Endothelial cell of umbilical vein (primary cell): ENCODE results near the gene EIF4B. TPM values are rescaled to one million over a fixed set of nuclear protein-coding genes. Genes with fewer than 3 reads are reported as not detected.

Experiments
- BruUV-seq: library from RNA; stranded (reverse); fragments of 400-500 nt; replicated peaks from 2 replicates; lab custom pipeline; 2021; lab: Mats Ljungman, UMichigan
- CTCF ChIA-PET: fragments of 300-600, 350-600 bp; sonication (Branson Sonifier 250); formaldehyde crosslinking; loops from one replicate; lab custom pipeline; 2021; ENCODE audit warnings: antibody characterized with exemption, inconsistent platforms; lab: Charles Lee
- POLR2A ChIA-PET: fragments of 300-600, 350-600 bp; sonication (Branson Sonifier 250); formaldehyde crosslinking; loops from one replicate; lab custom pipeline; 2021; ENCODE audit warnings: antibody characterized with exemption, inconsistent platforms; lab: Charles Lee
- DNase-seq: peaks from one replicate; pipeline ENCODE4 v3.0.0-alpha.2; 2011; ENCODE audit warnings: low read depth, low spot score
- FAIRE-seq: peaks from 2 replicates; lab custom pipeline; 2011; peaks lifted over from hg19 to GRCh38; lab: Jason Lieb, UNC
- H2AFZ ChIP-seq: 2 replicates; pipeline ENCODE4 v1.6.0; 2012; ENCODE audit warnings: low read depth, low read length, control low read depth, inconsistent platforms
- H3K27ac ChIP-seq: 2 replicates; pipeline ENCODE4 v1.5.1; 2011; ENCODE audit warnings: low read depth, mild to moderate bottlenecking, control low read depth, low read length, moderate library complexity; ENCODE audit not compliant: insufficient read depth
- H3K27me3 ChIP-seq, 2 experiments: 2 replicates each; pipeline versions ENCODE4 v1.6.0 to v1.6.1; 2011; ENCODE audit warnings: low read length in 2 of 2, mixed read lengths in 1 of 2; ENCODE audit not compliant: control insufficient read depth in 2 of 2, insufficient read depth in 2 of 2
- H3K36me3 ChIP-seq, 2 experiments: 2 replicates in 1 of 2; 3 replicates in 1 of 2; pipeline ENCODE4 v1.5.1; 2011; ENCODE audit warnings: low read length in 2 of 2, mild to moderate bottlenecking in 1 of 2, moderate library complexity in 1 of 2; ENCODE audit not compliant: control insufficient read depth in 2 of 2, insufficient read depth in 2 of 2; ENCODE audit errors: extremely low read depth in 1 of 2
- H3K4me1 ChIP-seq: 3 replicates; pipeline ENCODE4 v1.5.1; 2011; ENCODE audit warnings: mild to moderate bottlenecking, low read length; ENCODE audit not compliant: control insufficient read depth, insufficient read depth; ENCODE audit errors: extremely low read depth
- H3K4me2 ChIP-seq: 2 replicates; pipeline ENCODE4 v1.6.1; 2011; ENCODE audit warnings: low read length, control low read depth, mixed read lengths; ENCODE audit not compliant: insufficient read depth
- H3K4me3 ChIP-seq, 3 experiments: fragments of 200-600 bp in 1 of 3; sonication (generic), shearing (Covaris generic) in 1 of 3; replicated peaks in 1 of 3; 2 replicates each; pipeline ENCODE4 v1.5.1; 2011 to 2016; ENCODE audit warnings: control low read depth in 3 of 3, low read length in 3 of 3, mild to moderate bottlenecking in 2 of 3, inconsistent platforms in 1 of 3, low read depth in 1 of 3, moderate library complexity in 1 of 3; ENCODE audit not compliant: insufficient read depth in 1 of 3
- H3K79me2 ChIP-seq: 2 replicates; pipeline ENCODE4 v1.6.0; 2012; ENCODE audit warnings: low read length, inconsistent platforms; ENCODE audit not compliant: control insufficient read depth, insufficient read depth
- H3K9ac ChIP-seq: replicated peaks from 2 replicates; pipeline ENCODE3; 2011; ENCODE audit warnings: low read length, control low read depth; ENCODE audit not compliant: insufficient read depth; ENCODE audit errors: extremely low read depth
- H3K9me1 ChIP-seq: replicated peaks from 3 replicates; pipeline ENCODE4 v1.6.0; 2011; ENCODE audit warnings: mild to moderate bottlenecking, low read length; ENCODE audit not compliant: control insufficient read depth, insufficient read depth; ENCODE audit errors: extremely low read depth
- H3K9me3 ChIP-seq: replicated peaks from 2 replicates; pipeline ENCODE4 v1.5.1; 2012; ENCODE audit warnings: low read length, inconsistent platforms; ENCODE audit not compliant: control insufficient read depth, insufficient read depth
- H4K20me1 ChIP-seq: replicated peaks from 2 replicates; pipeline ENCODE3; 2011; ENCODE audit warnings: mild to moderate bottlenecking, low read length; ENCODE audit not compliant: control insufficient read depth, insufficient read depth; ENCODE audit errors: extremely low read depth
- CTCF ChIP-seq, 2 donors: IDR thresholded peaks; 1 replicate in 1 of 2; 2 replicates in 1 of 2; pipeline ENCODE4 v1.5.1; 2011; ENCODE audit warnings: low read length in 2 of 2, mild to moderate bottlenecking in 2 of 2, moderate library complexity in 2 of 2, control low read depth in 1 of 2, inconsistent platforms in 1 of 2, low read depth in 1 of 2; ENCODE audit not compliant: insufficient read depth in 1 of 2; ENCODE audit errors: extremely low read depth in 1 of 2
- EZH2 ChIP-seq: IDR thresholded peaks from 2 replicates; pipeline ENCODE4 v1.6.1; 2012; ENCODE audit warnings: borderline replicate concordance, low read depth, mild to moderate bottlenecking, moderate library complexity, low read length, inconsistent platforms; ENCODE audit not compliant: severe bottlenecking
- POLR2AphosphoS5 ChIP-seq: IDR thresholded peaks from 2 replicates; pipeline ENCODE4 v1.6.1; 2012; ENCODE audit warnings: low read depth, mild to moderate bottlenecking, control low read depth, low read length, moderate library complexity; ENCODE audit not compliant: insufficient read depth
- dilution Hi-C: fragments of 300-500 bp; cut with MboI; formaldehyde crosslinking; loops from one replicate; pipeline ENCODE4 v1.15.0; 2019; ENCODE audit warnings: low sequenced_read_pairs; ENCODE audit not compliant: extremely low pct_ligation_motif_present
- intact Hi-C: fragments of 100-400 bp; cut with micrococcal nuclease; formaldehyde crosslinking; loops from one replicate; pipeline ENCODE4 v1.10.0; 2022
- polyA plus RNA-seq, 4 experiments: library from polyadenylated mRNA; depleted of rRNA in 3 of 4; stranded (reverse) in 3 of 4; unstranded in 1 of 4; fragments of >200 nt; gene quantifications; 2 replicates each; pipeline versions ENCODE4 v1.2.1 to v1.2.3, GENCODE V29; 2011 to 2012; ENCODE audit warnings: missing spikeins in 1 of 4
- total RNA-seq: library from RNA; stranded (reverse); gene quantifications from 2 replicates; pipeline ENCODE4 v1.2.3, GENCODE V29; 2021

EIF4B gene
- total and polyA plus RNA-seq, 2 donors (not counting 3 experiments of a cell fraction or from before 2014, with no cell fraction given): 233 to 382 TPM

GRCh38 chr12:52980650-52981423, 25.4 kb upstream of the EIF4B start:
- FAIRE-seq (peak; percentile 95), DNase-seq (peak; percentile 91)
- no peak overlapping the region for H3K27ac ChIP-seq
- H3K4me3 ChIP-seq: no peak overlapping the region
- no peaks in the 10 kb centered on the region for H3K9me1 ChIP-seq
- no TSS peak for BruUV-seq
- H3K4me2 ChIP-seq: no peak overlapping the region
- no peaks in the 10 kb centered on the region for H3K79me2 ChIP-seq
- CTCF ChIA-PET: interaction anchor here (0.6 to 12.6 kb wide), 51 partner anchors 9 to 948 kb away, joined by 3 to 921 read pairs (median 6); partner anchors contain the start of genes KRT18 and KRT8
- H3K4me1 ChIP-seq: no peaks in the 10 kb centered on the region
- no peak overlapping the region for H3K9ac ChIP-seq
- intact Hi-C loops (loop anchor here (1.0 to 10.0 kb wide), 8 partner anchors 32 to 826 kb away; partner anchors contain the start of gene KRT18), dilution Hi-C loops (loop anchor here (25.0 kb wide), 1 partner anchor 94 kb away; no protein-coding TSS in a partner anchor)
- POLR2A ChIA-PET: interaction anchor here (0.6 kb wide), 1 partner anchor 198 kb away, joined by 9 read pairs; no protein-coding TSS in a partner anchor
- no peaks in the 10 kb centered on the region for H3K36me3 ChIP-seq
- H2AFZ ChIP-seq: peak overlapping the region; percentile 71
- H3K9me3 ChIP-seq: no peaks in the 10 kb centered on the region
- peaks cover 3 to 4% of the 10 kb centered on the region in 2 experiments for H3K27me3 ChIP-seq
- TF ChIP-seq CTCF (IDR thresholded peaks at IDR 0.05; ENCODE audit: extremely low read depth in 1 of 2, insufficient read depth in 1 of 2, low read depth in 1 of 2, low read length in 2 of 2) (peak; percentile 92 to 100), EZH2 (no peak), POLR2AphosphoS5 (no peak)
- H4K20me1 ChIP-seq: no peaks in the 10 kb centered on the region
